Astrocyte (in vitro differentiated cells and primary cell): ENCODE measurements around the gene CHST13.

Source experiments
- CTCF ChIP-seq: IDR thresholded peaks from 2 replicates; pipeline ENCODE4 v1.5.1; 2011; ENCODE audit warnings: low read depth, mild to moderate bottlenecking, inconsistent platforms, low read length, moderate library complexity; ENCODE audit not compliant: insufficient read depth
- EZH2 ChIP-seq: IDR thresholded peaks from 2 replicates; pipeline ENCODE4 v1.6.1; 2012; ENCODE audit warnings: mild to moderate bottlenecking, low read length, inconsistent platforms; ENCODE audit not compliant: insufficient read depth

GRCh38 chr3:126516936-126517290 is 7.0 kb upstream of the CHST13 start:
- TF ChIP-seq CTCF: no peak
- no peak for TF ChIP-seq EZH2
